ENCODE measurements around the gene ANO7. TPM values are rescaled to one million over a fixed set of nuclear protein-coding genes. Genes with fewer than 3 reads are reported as not detected.

ANO7 gene
- total RNA-seq, 1 donor from 2014 or later, result 3.3 TPM

DNA sequence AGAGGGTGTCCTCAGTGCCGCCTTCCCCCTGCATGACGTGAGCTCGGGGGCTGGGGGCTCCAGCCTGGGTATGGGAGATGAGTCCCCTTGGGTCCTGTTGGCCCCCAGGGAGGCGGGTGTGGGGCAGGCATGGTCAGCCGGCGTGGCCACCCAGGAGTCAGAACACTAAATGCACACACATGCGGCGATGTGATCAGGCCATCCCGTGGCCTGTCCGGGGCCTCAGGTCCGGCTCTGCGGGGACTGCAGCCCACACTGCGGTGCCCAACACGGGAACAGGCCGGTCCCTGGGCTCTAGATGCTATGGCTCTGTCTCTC lies 13.8 kb downstream of the ANO7 start:
- no peak for DNase-seq (ENCODE audit: extremely low spot score, unreplicated experiment)
- no peaks in the 10 kb centered on the region for H3K27me3 Mint-ChIP-seq
- H3K4me3 Mint-ChIP-seq, result no peak overlapping the region
- H3K4me1 Mint-ChIP-seq (ENCODE audit: unreplicated experiment), result no peaks in the 10 kb centered on the region
- H3K27ac Mint-ChIP-seq, result no peak overlapping the region
- no peaks in the 10 kb centered on the region for H3K36me3 Mint-ChIP-seq
- TF ChIP-seq, protein P1, sequence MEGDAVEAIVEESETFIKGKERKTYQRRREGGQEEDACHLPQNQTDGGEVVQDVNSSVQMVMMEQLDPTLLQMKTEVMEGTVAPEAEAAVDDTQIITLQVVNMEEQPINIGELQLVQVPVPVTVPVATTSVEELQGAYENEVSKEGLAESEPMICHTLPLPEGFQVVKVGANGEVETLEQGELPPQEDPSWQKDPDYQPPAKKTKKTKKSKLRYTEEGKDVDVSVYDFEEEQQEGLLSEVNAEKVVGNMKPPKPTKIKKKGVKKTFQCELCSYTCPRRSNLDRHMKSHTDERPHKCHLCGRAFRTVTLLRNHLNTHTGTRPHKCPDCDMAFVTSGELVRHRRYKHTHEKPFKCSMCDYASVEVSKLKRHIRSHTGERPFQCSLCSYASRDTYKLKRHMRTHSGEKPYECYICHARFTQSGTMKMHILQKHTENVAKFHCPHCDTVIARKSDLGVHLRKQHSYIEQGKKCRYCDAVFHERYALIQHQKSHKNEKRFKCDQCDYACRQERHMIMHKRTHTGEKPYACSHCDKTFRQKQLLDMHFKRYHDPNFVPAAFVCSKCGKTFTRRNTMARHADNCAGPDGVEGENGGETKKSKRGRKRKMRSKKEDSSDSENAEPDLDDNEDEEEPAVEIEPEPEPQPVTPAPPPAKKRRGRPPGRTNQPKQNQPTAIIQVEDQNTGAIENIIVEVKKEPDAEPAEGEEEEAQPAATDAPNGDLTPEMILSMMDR (conservative IDR thresholded peaks at IDR 0.05), result no peak
- no peaks in the 10 kb centered on the region for H3K9me3 Mint-ChIP-seq

DNA sequence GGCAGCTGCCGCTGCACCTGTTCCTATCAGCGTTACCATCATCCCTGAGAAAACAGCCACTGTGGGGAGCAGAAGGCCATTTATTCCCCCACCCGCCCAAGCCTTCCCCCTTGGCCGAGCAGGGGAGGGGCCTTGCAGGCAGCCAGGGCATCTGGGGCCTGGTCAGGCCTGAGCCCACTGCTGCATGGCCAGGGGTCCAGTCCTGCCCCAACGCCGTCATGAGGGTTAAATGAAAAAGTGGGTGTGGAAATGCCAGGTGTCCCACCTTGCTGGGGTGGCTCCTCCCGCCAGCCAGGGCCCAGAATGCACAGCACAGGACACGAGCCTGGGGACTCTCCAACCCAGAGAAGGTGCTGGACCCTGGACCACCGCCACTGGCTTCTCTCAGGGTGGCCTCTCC lies 14.2 kb downstream of the ANO7 start:
- no peaks in the 10 kb centered on the region for H3K27me3 Mint-ChIP-seq
- H3K4me3 Mint-ChIP-seq, result no peak overlapping the region
- DNase-seq (ENCODE audit: extremely low spot score, unreplicated experiment), result no peak

GRCh38 chr2:241203218-241204009 lies 14.9 kb downstream of the ANO7 start:
- Mint-ChIP-seq H3K27me3 (no peaks in the 10 kb centered on the region), H3K36me3 (no peaks in the 10 kb centered on the region), H3K9me3 (no peaks in the 10 kb centered on the region), H3K4me3 (no peak overlapping the region), H3K27ac (no peak overlapping the region), H3K4me1 (ENCODE audit: unreplicated experiment) (no peaks in the 10 kb centered on the region)
- no peak for DNase-seq (ENCODE audit: extremely low spot score, unreplicated experiment)
- TF ChIP-seq, protein P1 (conservative IDR thresholded peaks at IDR 0.05), result no peak

More for the DNA sequence above, 14.2 kb downstream of the ANO7 start:
- no peaks in the 10 kb centered on the region for H3K4me1 Mint-ChIP-seq (ENCODE audit: unreplicated experiment)
- no peaks in the 10 kb centered on the region for H3K36me3 Mint-ChIP-seq
- H3K27ac Mint-ChIP-seq, result no peak overlapping the region
- TF ChIP-seq, protein P1 (conservative IDR thresholded peaks at IDR 0.05), result no peak
- no peaks in the 10 kb centered on the region for H3K9me3 Mint-ChIP-seq

GRCh38 chr2:241204010-241204384 lies 15.5 kb downstream of the ANO7 start:
- no peaks in the 10 kb centered on the region for H3K27me3 Mint-ChIP-seq
- no peak overlapping the region for H3K27ac Mint-ChIP-seq
- TF ChIP-seq, protein P1 (conservative IDR thresholded peaks at IDR 0.05), result no peak
- no peak overlapping the region for H3K4me3 Mint-ChIP-seq
- H3K36me3 Mint-ChIP-seq, result no peaks in the 10 kb centered on the region
- H3K9me3 Mint-ChIP-seq, result no peaks in the 10 kb centered on the region
- DNase-seq (ENCODE audit: extremely low spot score, unreplicated experiment), result no peak
- H3K4me1 Mint-ChIP-seq (ENCODE audit: unreplicated experiment), result no peaks in the 10 kb centered on the region

DNA sequence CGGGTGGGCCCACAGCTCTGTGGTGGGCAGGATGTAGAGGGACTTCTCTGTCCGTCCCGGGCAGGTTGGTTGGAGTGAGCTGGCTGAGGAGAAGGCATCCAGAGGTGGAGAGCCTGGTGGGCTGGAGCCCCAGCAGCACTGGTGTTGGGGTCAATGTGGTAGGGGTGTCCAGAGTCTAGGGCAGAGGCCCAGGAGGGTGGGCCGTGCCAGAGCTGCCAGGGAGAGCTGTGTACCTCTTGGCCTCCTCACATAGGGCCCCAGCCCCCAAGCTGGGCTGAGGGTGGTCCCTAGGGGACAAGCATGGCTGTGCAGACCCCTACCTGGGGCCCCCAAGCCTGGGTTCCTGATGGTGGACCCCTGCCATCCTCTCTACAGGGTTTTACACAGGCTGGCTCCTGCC lies 16.0 kb downstream of the ANO7 start:
- Mint-ChIP-seq H3K9me3 (no peaks in the 10 kb centered on the region), H3K4me1 (ENCODE audit: unreplicated experiment) (no peaks in the 10 kb centered on the region), H3K27ac (no peak overlapping the region), H3K27me3 (no peaks in the 10 kb centered on the region), H3K36me3 (no peaks in the 10 kb centered on the region), H3K4me3 (no peak overlapping the region)
- DNase-seq (ENCODE audit: extremely low spot score, unreplicated experiment), result no peak
- TF ChIP-seq, protein P1 (conservative IDR thresholded peaks at IDR 0.05), result no peak

Data from type B pancreatic cell (in vitro differentiated cells).